ENCODE measurements around the gene ATP13A3.

- TF ChIP-seq, protein P1, sequence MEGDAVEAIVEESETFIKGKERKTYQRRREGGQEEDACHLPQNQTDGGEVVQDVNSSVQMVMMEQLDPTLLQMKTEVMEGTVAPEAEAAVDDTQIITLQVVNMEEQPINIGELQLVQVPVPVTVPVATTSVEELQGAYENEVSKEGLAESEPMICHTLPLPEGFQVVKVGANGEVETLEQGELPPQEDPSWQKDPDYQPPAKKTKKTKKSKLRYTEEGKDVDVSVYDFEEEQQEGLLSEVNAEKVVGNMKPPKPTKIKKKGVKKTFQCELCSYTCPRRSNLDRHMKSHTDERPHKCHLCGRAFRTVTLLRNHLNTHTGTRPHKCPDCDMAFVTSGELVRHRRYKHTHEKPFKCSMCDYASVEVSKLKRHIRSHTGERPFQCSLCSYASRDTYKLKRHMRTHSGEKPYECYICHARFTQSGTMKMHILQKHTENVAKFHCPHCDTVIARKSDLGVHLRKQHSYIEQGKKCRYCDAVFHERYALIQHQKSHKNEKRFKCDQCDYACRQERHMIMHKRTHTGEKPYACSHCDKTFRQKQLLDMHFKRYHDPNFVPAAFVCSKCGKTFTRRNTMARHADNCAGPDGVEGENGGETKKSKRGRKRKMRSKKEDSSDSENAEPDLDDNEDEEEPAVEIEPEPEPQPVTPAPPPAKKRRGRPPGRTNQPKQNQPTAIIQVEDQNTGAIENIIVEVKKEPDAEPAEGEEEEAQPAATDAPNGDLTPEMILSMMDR (conservative IDR thresholded peaks at IDR 0.05 in 1 of 2, IDR thresholded peaks at IDR 0.05 in 1 of 2; ENCODE audit: low read depth in 1 of 2, low read length in 2 of 2): no peak
- TF ChIP-seq EZH2 (IDR thresholded peaks at IDR 0.05; ENCODE audit: low read length, missing control alignments): no peak
Measured at GRCh38 chr3:194399874-194400411, 86.9 kb downstream of the ATP13A3 start.
